Hepatocyte (in vitro differentiated cells): Measurements from ENCODE around the gene ANKRD40.

Source experiments
- CTCF ChIP-seq: fragments of 200-600 bp; sonication (generic); IDR thresholded peaks from 2 replicates; pipeline ENCODE4 v1.5.1; 2016; ENCODE audit warnings: antibody characterized with exemption, mild to moderate bottlenecking; ENCODE audit not compliant: poor library complexity
- EZH2 ChIP-seq: fragments of 200-600 bp; sonication (generic); IDR thresholded peaks from 2 replicates; pipeline ENCODE4 v1.6.1; 2016; ENCODE audit warnings: antibody characterized with exemption, mild to moderate bottlenecking, borderline replicate concordance
- EZH2phosphoT487 ChIP-seq: fragments of 200-600 bp; sonication (generic); IDR thresholded peaks from one replicate; pipeline ENCODE4 v1.6.1; 2018; ENCODE audit warnings: antibody characterized with exemption, mild to moderate bottlenecking, low read depth, moderate library complexity; ENCODE audit not compliant: unreplicated experiment, severe bottlenecking

- TF ChIP-seq CTCF, result no peak
- no peak for TF ChIP-seq EZH2
- TF ChIP-seq EZH2phosphoT487, result no peak
Observed at GRCh38 chr17:50668025-50668837, 39.5 kb downstream of the ANKRD40 start.
